Measurements from ENCODE around the gene ZNF236. TPM values are rescaled to one million over a fixed set of nuclear protein-coding genes. Genes with fewer than 3 reads are reported as not detected.

The ZNF236 gene
- total and polyA plus RNA-seq, 2 donors (not counting 3 experiments of a cell fraction or from before 2014, with no cell fraction given): 4.5 to 14.7 TPM

- H3K36me3 ChIP-seq (ENCODE audit: control insufficient read depth in 2 of 2, extremely low read depth in 1 of 2, insufficient read depth in 2 of 2, low read length in 2 of 2): no peaks in the 10 kb centered on the region
- no peaks in the 10 kb centered on the region for H4K20me1 ChIP-seq (replicated peaks; ENCODE audit: control insufficient read depth, extremely low read depth, insufficient read depth, low read length)
- no peak overlapping the region for H3K9ac ChIP-seq (replicated peaks; ENCODE audit: extremely low read depth, insufficient read depth, low read length)
- dilution Hi-C loops (cut with MboI; ENCODE audit: extremely low pct_ligation_motif_present, low sequenced_read_pairs) (no loop called here), intact Hi-C loops (cut with micrococcal nuclease) (no loop called here)
- no peaks in the 10 kb centered on the region for H3K9me3 ChIP-seq (replicated peaks; ENCODE audit: control insufficient read depth, insufficient read depth, low read length)
- no peaks in the 10 kb centered on the region for H3K27me3 ChIP-seq (ENCODE audit: control insufficient read depth in 2 of 2, insufficient read depth in 2 of 2, low read length in 2 of 2)
- no peak overlapping the region for H3K4me2 ChIP-seq (ENCODE audit: insufficient read depth, low read length)
- POLR2A ChIA-PET: no interaction called here
- H3K79me2 ChIP-seq (ENCODE audit: control insufficient read depth, insufficient read depth, low read length): no peaks in the 10 kb centered on the region
- TF ChIP-seq JUN (IDR thresholded peaks at IDR 0.05; ENCODE audit: borderline replicate concordance, insufficient read depth, insufficient read length, low read depth) (no peak), GATA2 (IDR thresholded peaks at IDR 0.05; ENCODE audit: insufficient read depth, insufficient read length, low read depth, low read length) (no peak), CTCF (IDR thresholded peaks at IDR 0.05; ENCODE audit: extremely low read depth in 1 of 2, insufficient read depth in 1 of 2, low read depth in 1 of 2, low read length in 2 of 2) (no peak), POLR2A (IDR thresholded peaks at IDR 0.05; ENCODE audit: low read depth, low read length) (no peak), FOS (IDR thresholded peaks at IDR 0.05; ENCODE audit: borderline replicate concordance, insufficient read depth, low read length) (no peak), EZH2 (IDR thresholded peaks at IDR 0.05; ENCODE audit: borderline replicate concordance, low read depth, low read length, severe bottlenecking) (no peak), POLR2AphosphoS5 (IDR thresholded peaks at IDR 0.05; ENCODE audit: insufficient read depth, low read depth, low read length) (no peak), MYC (IDR thresholded peaks at IDR 0.05; ENCODE audit: low read depth, low read length) (no peak), MAX (IDR thresholded peaks at IDR 0.05; ENCODE audit: insufficient read depth, insufficient read length) (no peak)
- H2AFZ ChIP-seq (ENCODE audit: low read depth, low read length): no peak overlapping the region
- CTCF ChIA-PET: interaction anchor here (0.9 kb wide), 1 partner anchor 174 kb away, joined by 3 read pairs; no protein-coding TSS in a partner anchor
- no peak for DNase-seq (ENCODE audit: low read depth, low spot score)
- FAIRE-seq: no peak
- BruUV-seq (replicated peaks): no TSS peak
- H3K9me1 ChIP-seq (replicated peaks; ENCODE audit: control insufficient read depth, extremely low read depth, insufficient read depth, low read length): no peaks in the 10 kb centered on the region
- H3K4me1 ChIP-seq (ENCODE audit: control insufficient read depth, extremely low read depth, insufficient read depth, low read length): no peaks in the 10 kb centered on the region
- no peak overlapping the region for H3K4me3 ChIP-seq (replicated peaks in 1 of 3; ENCODE audit: insufficient read depth in 1 of 3, low read depth in 1 of 3, low read length in 3 of 3)
- H3K27ac ChIP-seq (ENCODE audit: insufficient read depth, low read depth, low read length): no peak overlapping the region
Observed at GRCh38 chr18:76977108-76977621, 154.8 kb downstream of the ZNF236 start.

All from endothelial cell of umbilical vein (primary cell).